A673 (cell line): ENCODE results near the gene CDH20. TPM values are rescaled to one million over a fixed set of nuclear protein-coding genes. Genes with fewer than 3 reads are reported as not detected.

Experiments used
- BruUV-seq: library from RNA; stranded (reverse); fragments of 400-500 nt; replicated peaks from 2 replicates; lab custom pipeline; 2021; lab: Mats Ljungman, UMichigan
- CTCF ChIA-PET: fragments of 300-600 bp; sonication (Branson Sonifier 250); formaldehyde crosslinking; loops from one replicate; lab custom pipeline; 2022; ENCODE audit warnings: antibody characterized with exemption; lab: Charles Lee
- POLR2A ChIA-PET: fragments of 300-600 bp; sonication (Branson Sonifier 250); formaldehyde crosslinking; loops from one replicate; lab custom pipeline; 2022; ENCODE audit warnings: antibody characterized with exemption; ENCODE audit not compliant: low non-redundant PET; lab: Charles Lee
- DNase-seq: peaks from one replicate; pipeline ENCODE4 v3.0.0-alpha.2; 2015; ENCODE audit warnings: low spot score
- H3K27ac ChIP-seq: fragments of 200-600 bp; sonication (generic); 2 replicates; pipeline ENCODE4 v1.5.1; 2016; ENCODE audit warnings: mixed run types, low read depth, mild to moderate bottlenecking, mixed read lengths, antibody characterized with exemption, low read length; ENCODE audit not compliant: poor library complexity, severe bottlenecking
- H3K27me3 ChIP-seq: fragments of 200-600 bp; sonication (generic); replicated peaks from 2 replicates; pipeline ENCODE4 v1.6.1; 2017; ENCODE audit warnings: mixed run types, low read depth, mild to moderate bottlenecking, mixed read lengths, antibody characterized with exemption, low read length; ENCODE audit not compliant: insufficient read depth, poor library complexity
- H3K36me3 ChIP-seq: fragments of 200-600 bp; sonication (generic); 2 replicates; pipeline ENCODE4 v1.6.1; 2016; ENCODE audit warnings: mixed run types, mild to moderate bottlenecking, mixed read lengths, antibody characterized with exemption, low read length; ENCODE audit not compliant: insufficient read depth, poor library complexity, severe bottlenecking
- H3K4me1 ChIP-seq: fragments of 200-600 bp; sonication (generic); 2 replicates; pipeline ENCODE4 v1.6.1; 2017; ENCODE audit warnings: mixed run types, mild to moderate bottlenecking, mixed read lengths, antibody characterized with exemption, low read length; ENCODE audit not compliant: insufficient read depth, poor library complexity, severe bottlenecking
- H3K4me3 ChIP-seq: fragments of 200-600 bp; sonication (generic); 2 replicates; pipeline ENCODE4 v1.5.1; 2016; ENCODE audit warnings: low read depth, mixed run types, mild to moderate bottlenecking, mixed read lengths, low read length; ENCODE audit not compliant: poor library complexity, severe bottlenecking
- H3K9me3 ChIP-seq: fragments of 200-600 bp; sonication (generic); 2 replicates; pipeline ENCODE4 v1.6.1; 2016; ENCODE audit warnings: mixed run types, low read depth, mild to moderate bottlenecking, mixed read lengths, antibody characterized with exemption, low read length; ENCODE audit not compliant: poor library complexity, severe bottlenecking
- CTCF ChIP-seq: fragments of 300-800, 200-600 bp; sonication (generic); conservative IDR thresholded peaks from 2 replicates; pipeline ENCODE4 v1.5.1; 2017; ENCODE audit warnings: low read depth, mild to moderate bottlenecking, antibody characterized with exemption, low read length, moderate library complexity, mixed read lengths
- EZH2 ChIP-seq: fragments of 200-600 bp; sonication (generic); IDR thresholded peaks from 2 replicates; pipeline ENCODE4 v1.6.1; 2017; ENCODE audit warnings: borderline replicate concordance, low read depth, mild to moderate bottlenecking, mixed read lengths, antibody characterized with exemption, low read length; ENCODE audit not compliant: poor library complexity, severe bottlenecking
- intact Hi-C: fragments of 100-400 bp; cut with micrococcal nuclease; formaldehyde crosslinking; loops from one replicate; pipeline ENCODE4 v1.10.0; 2022; ENCODE audit not compliant: unreplicated experiment
- total RNA-seq: library from RNA; stranded (reverse); gene quantifications from 2 replicates; pipeline ENCODE4 v1.2.3, GENCODE V29; 2021

CDH20 gene
- total RNA-seq, 1 experiment from 2014 or later = 0.21 TPM

- Histone ChIP-seq H3K27me3 (peaks cover 11% of the 10 kb centered on the region), H3K4me3 (no peak overlapping the region), H3K4me1 (no peaks in the 10 kb centered on the region), H3K36me3 (no peaks in the 10 kb centered on the region), H3K9me3 (no peaks in the 10 kb centered on the region), H3K27ac (no peak overlapping the region)
- intact Hi-C loops = no loop called here
- TF ChIP-seq EZH2 (no peak), CTCF (no peak)
- no TSS peak for BruUV-seq
- ChIA-PET POLR2A (no interaction called here), CTCF (no interaction called here)
- no peak for DNase-seq
These were observed 202.2 kb downstream of the CDH20 start for GRCh38 chr18:61535401-61535800.

DNA sequence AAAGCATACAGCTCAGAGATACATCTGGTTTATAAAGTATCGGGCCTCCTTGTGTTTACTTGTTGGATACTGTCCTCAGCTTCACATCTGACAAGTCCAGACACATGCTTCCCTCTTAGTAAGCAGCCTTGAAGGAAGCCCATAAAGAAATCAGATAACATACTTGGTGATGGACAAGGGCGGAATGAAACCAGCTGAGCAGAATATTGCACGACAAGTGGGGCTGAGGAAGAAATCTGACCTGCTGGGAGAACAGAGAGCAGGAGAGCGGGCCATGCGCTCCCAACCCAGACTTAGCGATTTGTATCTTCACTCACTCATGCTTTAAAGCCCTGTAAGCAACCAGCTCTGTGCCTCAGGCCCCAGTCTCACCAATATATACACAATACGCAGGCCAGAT is 208.4 kb downstream of the CDH20 start:
- no TSS peak for BruUV-seq
- POLR2A ChIA-PET = no interaction called here
- Histone ChIP-seq H3K9me3 (no peaks in the 10 kb centered on the region), H3K4me1 (peaks cover 2% of the 10 kb centered on the region), H3K36me3 (no peaks in the 10 kb centered on the region), H3K27me3 (no peaks in the 10 kb centered on the region), H3K4me3 (no peak overlapping the region), H3K27ac (no peak overlapping the region)
- TF ChIP-seq EZH2 = no peak
- TF ChIP-seq CTCF = no peak
- CTCF ChIA-PET = no interaction called here
- intact Hi-C loops = no loop called here
- DNase-seq = no peak

DNA sequence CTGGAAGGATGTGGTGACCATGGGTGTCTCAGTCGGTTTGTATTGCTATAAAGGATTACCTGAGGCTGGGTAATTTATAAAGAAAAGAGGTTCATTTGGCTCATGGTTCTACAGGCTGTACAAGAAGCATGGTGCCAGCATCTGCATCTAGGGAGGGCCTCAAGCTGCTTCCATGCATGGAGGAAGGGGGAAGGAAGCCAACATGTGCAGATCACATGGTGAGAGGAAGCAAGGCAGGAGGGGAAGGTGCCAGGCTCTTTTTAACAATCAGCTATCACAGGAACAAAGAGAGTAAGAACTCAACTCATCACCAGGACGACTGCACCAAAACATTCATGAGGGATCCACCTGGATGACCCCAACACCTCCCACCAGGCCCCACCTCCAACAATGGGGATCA is 209.4 kb downstream of the CDH20 start:
- no peaks in the 10 kb centered on the region for H3K9me3 ChIP-seq
- H3K4me3 ChIP-seq = no peak overlapping the region
- ChIA-PET CTCF (no interaction called here), POLR2A (no interaction called here)
- no peak overlapping the region for H3K27ac ChIP-seq
- intact Hi-C loops = no loop called here
- BruUV-seq = no TSS peak
- H3K27me3 ChIP-seq = no peaks in the 10 kb centered on the region
- H3K36me3 ChIP-seq = no peaks in the 10 kb centered on the region
- peaks cover 4% of the 10 kb centered on the region for H3K4me1 ChIP-seq
- DNase-seq = no peak
- no peak for TF ChIP-seq EZH2
- TF ChIP-seq CTCF = no peak
